Measurements from ENCODE around the gene SLC49A3.

SLC49A3 gene

GRCh38 chr4:685679-686412 is 3.1 kb downstream of the SLC49A3 start:
- no peak for TF ChIP-seq POLR2A (IDR thresholded peaks at IDR 0.05; ENCODE audit: low read length)
- TF ChIP-seq GATA1 (IDR thresholded peaks at IDR 0.05; ENCODE audit: low read depth, low read length): no peak
- no peak for DNase-seq

GRCh38 chr4:684623-685327 is 4.2 kb downstream of the SLC49A3 start:
- TF ChIP-seq GATA1 (IDR thresholded peaks at IDR 0.05; ENCODE audit: low read depth, low read length): no peak
- TF ChIP-seq POLR2A (IDR thresholded peaks at IDR 0.05; ENCODE audit: low read length): no peak
- no peak for DNase-seq

GRCh38 chr4:683982-684622 is 4.8 kb downstream of the SLC49A3 start:
- peak; percentile 76 to 78 for DNase-seq
- no peak for TF ChIP-seq POLR2A (IDR thresholded peaks at IDR 0.05; ENCODE audit: low read length)

- DNase-seq: no peak
- no peak for TF ChIP-seq GATA1 (IDR thresholded peaks at IDR 0.05; ENCODE audit: low read depth, low read length)
- no peak for TF ChIP-seq POLR2A (IDR thresholded peaks at IDR 0.05; ENCODE audit: low read length)
Observed at GRCh38 chr4:683247-683897, 5.6 kb downstream of the SLC49A3 start.

DNA sequence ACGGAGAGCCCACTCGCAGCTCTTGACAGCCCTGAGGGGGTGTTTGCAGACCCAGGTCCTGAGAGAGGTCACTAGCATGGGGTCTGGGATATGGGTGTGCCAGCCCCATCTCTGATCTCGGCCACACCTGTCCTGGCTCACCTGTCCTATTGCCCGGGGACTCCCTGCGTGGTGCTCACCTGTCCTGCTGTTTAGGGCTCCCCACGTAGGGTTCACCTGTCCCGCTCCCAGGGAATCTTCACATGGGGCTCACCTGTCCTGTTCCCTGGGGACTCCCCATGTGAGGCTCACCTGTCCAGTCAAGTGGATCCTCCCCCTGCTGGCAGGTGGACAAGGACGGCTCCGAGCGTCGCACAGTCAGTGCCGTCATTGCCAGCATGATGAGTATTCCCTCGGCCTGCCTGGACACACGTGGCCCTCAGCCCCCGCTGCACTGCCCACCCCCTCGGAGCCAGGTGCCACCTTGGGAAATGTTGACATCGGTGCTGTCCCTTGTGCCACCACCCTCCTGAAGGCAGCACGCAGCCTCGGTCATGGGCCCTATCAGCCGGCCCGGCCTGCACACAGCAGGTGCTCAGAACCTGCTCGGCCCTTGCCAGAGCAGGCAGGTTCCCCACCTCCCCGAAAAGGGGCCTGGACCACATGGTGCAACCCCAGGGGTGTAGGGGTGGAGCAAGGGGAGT is 6.3 kb downstream of the SLC49A3 start:
- DNase-seq: no peak
- TF ChIP-seq GATA1 (IDR thresholded peaks at IDR 0.05; ENCODE audit: low read depth, low read length): no peak
- TF ChIP-seq POLR2A (IDR thresholded peaks at IDR 0.05; ENCODE audit: low read length): peak; percentile 20

- TF ChIP-seq GATA1 (IDR thresholded peaks at IDR 0.05; ENCODE audit: low read depth, low read length) (no peak), POLR2A (IDR thresholded peaks at IDR 0.05; ENCODE audit: low read length) (no peak)
- peak in 1 of 2 experiments; percentile 36 for DNase-seq
Observed at GRCh38 chr4:681736-682451, 7.1 kb downstream of the SLC49A3 start.

DNA sequence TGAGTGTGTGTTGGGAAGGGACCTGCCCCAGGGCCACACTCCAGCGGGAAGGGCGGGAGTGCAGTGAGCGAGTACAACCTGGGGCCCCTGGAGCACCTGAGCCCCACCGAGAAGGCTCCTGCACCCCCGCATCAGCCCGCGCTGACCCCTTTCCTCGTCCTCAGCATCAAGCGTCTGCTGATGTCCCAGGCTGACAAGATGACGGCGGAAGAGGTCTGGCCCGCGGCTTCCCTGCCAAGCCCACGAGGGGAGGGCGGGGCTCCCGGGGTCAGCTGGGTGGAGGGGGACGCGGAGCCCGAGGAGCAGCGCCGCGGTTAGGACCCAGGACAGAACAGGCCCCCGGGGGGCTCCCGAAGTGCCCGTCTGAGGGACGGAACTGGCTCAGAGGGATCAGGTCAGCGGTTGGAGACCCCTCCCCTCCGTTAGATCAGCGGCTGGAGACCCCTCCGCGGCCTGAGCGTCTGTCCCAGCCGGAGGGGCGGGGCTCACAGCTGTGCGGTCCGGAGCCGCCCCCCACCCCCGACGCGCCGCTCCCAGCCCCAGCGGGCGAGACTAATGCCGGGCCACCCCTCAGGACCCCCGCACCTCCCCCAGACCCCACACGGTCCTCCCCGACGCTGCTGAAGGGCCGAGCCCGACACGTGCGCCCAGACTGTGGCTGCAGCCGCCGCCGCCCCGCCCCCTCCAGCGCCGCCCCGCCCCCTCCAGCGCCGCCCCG is 7.9 kb downstream of the SLC49A3 start:
- DNase-seq: peak; percentile 74
- TF ChIP-seq GATA1 (IDR thresholded peaks at IDR 0.05; ENCODE audit: low read depth, low read length) (no peak), POLR2A (IDR thresholded peaks at IDR 0.05; ENCODE audit: low read length) (no peak)

DNA sequence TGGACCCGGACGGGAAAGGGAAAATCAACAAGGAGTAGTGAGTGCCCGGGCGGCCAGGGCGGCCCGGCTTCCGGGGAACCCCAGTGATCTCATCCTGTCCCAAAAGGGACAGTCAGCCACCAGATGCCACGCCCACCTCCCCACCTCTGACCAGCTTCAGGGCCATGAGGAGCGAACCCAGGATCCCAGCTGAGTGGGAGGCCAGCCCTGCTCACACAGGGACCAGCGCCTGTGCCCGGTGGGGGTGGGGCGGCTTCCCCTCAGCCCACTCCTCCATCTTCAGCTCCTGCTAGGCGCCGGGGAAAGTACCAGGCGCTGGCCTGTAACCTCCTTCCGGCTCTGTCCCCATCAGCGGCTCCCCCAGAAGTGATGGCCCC is 8.4 kb downstream of the SLC49A3 start:
- TF ChIP-seq POLR2A (IDR thresholded peaks at IDR 0.05; ENCODE audit: low read length) (no peak), GATA1 (IDR thresholded peaks at IDR 0.05; ENCODE audit: low read depth, low read length) (no peak)
- DNase-seq: peak in 1 of 2 experiments; percentile 37

GRCh38 chr4:680091-680490 is 8.9 kb downstream of the SLC49A3 start:
- no peak for DNase-seq
- TF ChIP-seq POLR2A (IDR thresholded peaks at IDR 0.05; ENCODE audit: low read length) (peak; percentile 2), GATA1 (IDR thresholded peaks at IDR 0.05; ENCODE audit: low read depth, low read length) (no peak)

DNA sequence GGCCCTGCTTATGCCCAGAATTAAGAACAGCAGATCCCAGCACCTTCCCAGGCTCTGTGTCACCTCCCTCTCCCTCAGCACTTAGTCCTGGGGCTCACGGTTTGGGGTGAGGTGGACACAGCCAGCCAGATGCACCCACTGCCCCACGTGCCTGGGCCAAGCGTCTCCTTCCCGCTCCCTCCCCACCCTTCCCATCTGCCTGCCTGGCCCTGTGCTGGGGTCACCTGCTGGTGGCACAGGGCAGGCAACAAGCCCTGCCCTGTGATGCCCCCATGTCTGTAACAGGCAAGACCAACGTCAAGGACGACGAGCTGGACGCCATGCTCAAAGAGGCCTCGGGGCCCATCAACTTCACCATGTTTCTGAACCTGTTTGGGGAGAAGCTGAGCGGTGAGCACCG is 9.3 kb downstream of the SLC49A3 start:
- no peak for DNase-seq

DNA sequence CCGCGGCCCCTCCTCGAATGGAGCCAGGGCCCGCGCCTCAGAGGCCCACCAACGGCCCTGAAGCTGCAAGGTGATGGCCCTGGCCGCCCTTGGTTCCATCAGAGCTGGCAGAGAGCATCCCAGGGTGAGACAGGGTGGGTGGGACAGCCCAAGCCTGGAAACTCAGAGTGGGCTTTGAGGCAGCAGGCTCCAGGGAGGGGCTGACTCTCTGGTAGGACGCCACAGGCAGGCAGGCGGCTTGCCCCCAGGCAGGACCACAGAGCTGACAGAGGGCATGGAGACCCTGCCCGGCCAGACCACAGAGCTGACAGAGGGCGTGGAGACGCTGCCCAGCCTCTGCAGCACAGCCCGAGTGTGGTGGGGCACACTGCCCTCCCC is 9.9 kb downstream of the SLC49A3 start:
- DNase-seq: no peak

More for the DNA sequence above, 9.3 kb downstream of the SLC49A3 start:
- TF ChIP-seq GATA1 (IDR thresholded peaks at IDR 0.05; ENCODE audit: low read depth, low read length) (no peak), POLR2A (IDR thresholded peaks at IDR 0.05; ENCODE audit: low read length) (no peak)

DNA sequence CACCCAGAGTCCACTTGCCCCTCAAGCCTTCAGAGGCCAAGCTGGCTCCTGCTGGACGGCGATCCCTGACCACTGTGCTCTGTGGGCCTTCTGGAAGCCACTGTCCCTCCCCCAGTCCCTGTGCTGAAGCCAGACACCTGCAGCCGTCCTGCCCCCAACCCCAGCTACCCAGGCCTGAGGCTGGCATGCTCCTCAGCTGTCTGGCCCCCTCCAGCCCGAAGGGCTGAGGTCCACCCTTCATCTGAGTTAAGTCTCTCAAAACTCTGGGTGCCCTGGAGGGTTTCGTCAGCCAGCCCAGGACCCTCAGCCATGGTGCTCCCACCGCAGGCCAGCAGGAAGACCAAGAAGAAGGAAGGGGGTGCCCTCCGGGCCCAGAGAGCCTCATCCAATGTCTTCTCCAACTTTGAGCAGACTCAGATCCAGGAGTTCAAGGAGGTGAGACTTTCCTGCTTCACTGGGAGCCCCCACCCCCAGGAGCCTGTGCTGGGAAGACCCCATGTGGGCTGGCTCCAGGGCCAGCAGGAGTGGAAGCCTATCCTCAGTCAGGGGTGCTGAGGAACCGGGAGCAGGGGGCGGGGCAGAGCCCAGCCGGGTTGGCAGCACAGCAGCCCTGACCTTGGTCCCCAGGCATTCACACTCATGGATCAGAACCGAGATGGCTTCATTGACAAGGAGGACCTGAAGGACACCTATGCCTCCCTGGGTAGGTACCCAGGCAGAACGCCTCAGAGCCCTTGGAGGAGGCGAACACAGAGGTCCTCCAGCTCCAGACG is 10.4 kb downstream of the SLC49A3 start:
- peak; percentile 12 for TF ChIP-seq POLR2A (IDR thresholded peaks at IDR 0.05; ENCODE audit: low read length)
- TF ChIP-seq GATA1 (IDR thresholded peaks at IDR 0.05; ENCODE audit: low read depth, low read length): no peak
- DNase-seq: no peak

More for the DNA sequence above, 9.9 kb downstream of the SLC49A3 start:
- no peak for TF ChIP-seq GATA1 (IDR thresholded peaks at IDR 0.05; ENCODE audit: low read depth, low read length)
- TF ChIP-seq POLR2A (IDR thresholded peaks at IDR 0.05; ENCODE audit: low read length): no peak

Data from erythroblast (primary cell).